H1 (cell line): ENCODE measurements around the gene SRRM4. TPM values are rescaled to one million over a fixed set of nuclear protein-coding genes. Genes with fewer than 3 reads are reported as not detected.

Experiments used
- CTCF ChIA-PET: fragments of 300-600 bp; sonication (Branson Sonifier 250); formaldehyde crosslinking; loops from one replicate; lab custom pipeline; 2021; ENCODE audit not compliant: partially characterized antibody; lab: Charles Lee
- POLR2A ChIA-PET: fragments of 300-600 bp; sonication (Branson Sonifier 250); formaldehyde crosslinking; loops from one replicate; lab custom pipeline; 2021; ENCODE audit warnings: inconsistent platforms; ENCODE audit not compliant: partially characterized antibody; lab: Charles Lee
- DNase-seq, 2 experiments: peaks; one replicate each; pipeline versions ENCODE4 v3.0.0 to v3.0.0-alpha.2; 2010 to 2022; ENCODE audit warnings: low spot score in 2 of 2, low read depth in 1 of 2, mixed read lengths in 1 of 2
- FAIRE-seq: peaks from 2 replicates; lab custom pipeline; 2011; peaks lifted over from hg19 to GRCh38; lab: Jason Lieb, UNC
- H2AFZ ChIP-seq: 2 replicates; pipeline ENCODE4 v1.8.1; 2012; ENCODE audit warnings: low read length, inconsistent platforms
- H2AK5ac ChIP-seq: 2 replicates; pipeline ENCODE4 v1.6.1; 2013; ENCODE audit warnings: low read depth, low read length
- H2BK120ac ChIP-seq: replicated peaks from 2 replicates; pipeline ENCODE3; 2013; ENCODE audit warnings: low read depth, low read length, inconsistent platforms
- H2BK12ac ChIP-seq: 2 replicates; pipeline ENCODE4 v1.6.1; 2013; ENCODE audit warnings: low read depth, low read length
- H2BK15ac ChIP-seq: 2 replicates; pipeline ENCODE4 v1.6.1; 2013; ENCODE audit warnings: low read length
- H2BK20ac ChIP-seq: 2 replicates; pipeline ENCODE4 v1.6.1; 2013; ENCODE audit warnings: low read length
- H2BK5ac ChIP-seq: 2 replicates; pipeline ENCODE4 v1.6.1; 2013; ENCODE audit warnings: low read depth, low read length
- H3K14ac ChIP-seq: 2 replicates; pipeline ENCODE4 v1.6.1; 2013; ENCODE audit warnings: inconsistent platforms; ENCODE audit not compliant: insufficient read length
- H3K18ac ChIP-seq: 2 replicates; pipeline ENCODE4 v1.6.1; 2013; ENCODE audit warnings: low read length; ENCODE audit errors: extremely low read depth
- H3K23ac ChIP-seq: 2 replicates; pipeline ENCODE4 v1.6.1; 2013; ENCODE audit warnings: inconsistent platforms; ENCODE audit not compliant: insufficient read length
- H3K23me2 ChIP-seq: 2 replicates; pipeline ENCODE4 v1.6.1; 2013; ENCODE audit warnings: low read depth, low read length
- H3K27ac ChIP-seq: 2 replicates; pipeline ENCODE4 v1.6.1; 2011; ENCODE audit warnings: low read depth, low read length, inconsistent platforms
- H3K27me3 ChIP-seq, 4 experiments: replicated peaks in 1 of 4; 1 replicate in 1 of 4; 2 replicates in 3 of 4; pipeline versions ENCODE4 v1.6.1 to v1.8.1; 2011 to 2013; ENCODE audit warnings: low read length in 3 of 4, mild to moderate bottlenecking in 3 of 4, inconsistent platforms in 2 of 4, mixed read lengths in 2 of 4, moderate library complexity in 1 of 4; ENCODE audit not compliant: control insufficient read depth in 3 of 4, insufficient read depth in 3 of 4; ENCODE audit errors: extremely low read depth in 1 of 4
- H3K36me3 ChIP-seq, 4 experiments: 2 replicates each; pipeline versions ENCODE4 v1.6.1 to v1.8.1; 2011 to 2013; ENCODE audit warnings: mild to moderate bottlenecking in 4 of 4, low read length in 3 of 4, moderate library complexity in 2 of 4, control low read depth in 1 of 4, inconsistent platforms in 1 of 4; ENCODE audit not compliant: insufficient read depth in 4 of 4, control insufficient read depth in 2 of 4
- H3K4ac ChIP-seq: replicated peaks from 2 replicates; pipeline ENCODE3; 2013; ENCODE audit warnings: low read length, low read depth, mixed read lengths, inconsistent platforms; ENCODE audit not compliant: insufficient read length
- H3K4me1 ChIP-seq, 4 experiments: replicated peaks in 1 of 4; 1 replicate in 1 of 4; 2 replicates in 3 of 4; pipeline versions ENCODE4 v1.6.1 to v1.8.1; 2011 to 2013; ENCODE audit warnings: low read length in 3 of 4, inconsistent platforms in 2 of 4, mixed read lengths in 1 of 4; ENCODE audit not compliant: insufficient read depth in 4 of 4, control insufficient read depth in 3 of 4
- H3K4me2 ChIP-seq, 2 experiments: 2 replicates each; pipeline versions ENCODE4 v1.6.1 to v1.8.1; 2011 to 2013; ENCODE audit warnings: low read depth in 2 of 2, low read length in 2 of 2, control low read depth in 1 of 2, inconsistent platforms in 1 of 2, mild to moderate bottlenecking in 1 of 2; ENCODE audit not compliant: insufficient read depth in 1 of 2
- H3K4me3 ChIP-seq, 4 experiments: fragments of 200-600, 300-600 bp in 1 of 4; sonication (generic), shearing (Covaris generic), sonication (Bioruptor Twin) in 1 of 4; 2 replicates each; pipeline versions ENCODE4 v1.5.1 to v1.8.1; 2011 to 2016; ENCODE audit warnings: low read length in 4 of 4, low read depth in 3 of 4, control low read depth in 2 of 4, inconsistent platforms in 2 of 4, mild to moderate bottlenecking in 2 of 4, mixed read lengths in 1 of 4, moderate library complexity in 1 of 4; ENCODE audit not compliant: insufficient read depth in 2 of 4; ENCODE audit errors: extremely low read depth in 1 of 4
- H3K56ac ChIP-seq: replicated peaks from 2 replicates; pipeline ENCODE3; 2013; ENCODE audit warnings: low read depth, mild to moderate bottlenecking, mixed read lengths, low read length, inconsistent platforms; ENCODE audit not compliant: insufficient read length
- H3K79me1 ChIP-seq: 2 replicates; pipeline ENCODE4 v1.6.1; 2013; ENCODE audit warnings: low read depth, low read length, control low read depth
- H3K79me2 ChIP-seq, 2 experiments: 2 replicates each; pipeline versions ENCODE4 v1.6.1 to v1.8.1; 2012 to 2013; ENCODE audit warnings: low read length in 2 of 2, mild to moderate bottlenecking in 2 of 2, inconsistent platforms in 1 of 2; ENCODE audit not compliant: insufficient read depth in 2 of 2, control insufficient read depth in 1 of 2
- H3K9ac ChIP-seq, 4 experiments: replicated peaks in 1 of 4; 1 replicate in 1 of 4; 2 replicates in 3 of 4; pipeline versions ENCODE4 v1.6.1 to v1.8.1; 2011 to 2013; ENCODE audit warnings: low read depth in 3 of 4, low read length in 3 of 4, control low read depth in 2 of 4, mild to moderate bottlenecking in 2 of 4, moderate library complexity in 2 of 4, inconsistent platforms in 1 of 4; ENCODE audit errors: extremely low read depth in 1 of 4
- H3K9me3 ChIP-seq, 2 experiments: 2 replicates each; pipeline versions ENCODE4 v1.6.1 to v1.8.1; 2012 to 2013; ENCODE audit warnings: mild to moderate bottlenecking in 2 of 2, moderate library complexity in 2 of 2, control low read depth in 1 of 2, inconsistent platforms in 1 of 2, low read depth in 1 of 2, low read length in 1 of 2, mixed read lengths in 1 of 2; ENCODE audit not compliant: insufficient read depth in 2 of 2
- H4K20me1 ChIP-seq, 2 experiments: replicated peaks in 1 of 2; 2 replicates each; pipeline versions ENCODE3 to v1.8.1; 2011 to 2013; ENCODE audit warnings: inconsistent platforms in 2 of 2, low read length in 2 of 2, mild to moderate bottlenecking in 1 of 2; ENCODE audit not compliant: insufficient read depth in 2 of 2, control insufficient read depth in 1 of 2
- H4K5ac ChIP-seq: 2 replicates; pipeline ENCODE4 v1.6.1; 2013; ENCODE audit warnings: low read length, low read depth, mixed read lengths, inconsistent platforms; ENCODE audit not compliant: insufficient read length
- H4K8ac ChIP-seq: 2 replicates; pipeline ENCODE4 v1.8.0; 2013; ENCODE audit warnings: mild to moderate bottlenecking, moderate library complexity, low read length, inconsistent platforms; ENCODE audit not compliant: insufficient read depth; ENCODE audit errors: extremely low read depth
- H4K91ac ChIP-seq: replicated peaks from 2 replicates; pipeline ENCODE3; 2013; ENCODE audit warnings: low read length, mixed read lengths, inconsistent platforms; ENCODE audit not compliant: insufficient read length
- ASH2L ChIP-seq: fragments of 200-600, 300-600 bp; sonication (generic); IDR thresholded peaks from one replicate; pipeline ENCODE4 v1.7.1; 2017; ENCODE audit warnings: low read length
- BCL11A ChIP-seq, 2 experiments: IDR thresholded peaks; one replicate each; pipeline ENCODE4 v1.6.1; 2011; ENCODE audit warnings: low read depth in 2 of 2, low read length in 2 of 2, mild to moderate bottlenecking in 2 of 2
- GABPA ChIP-seq: IDR thresholded peaks from 2 replicates; pipeline ENCODE4 v1.6.1; 2011; ENCODE audit warnings: mild to moderate bottlenecking, low read length, moderate library complexity, borderline replicate concordance; ENCODE audit not compliant: insufficient read depth
- PHF8 ChIP-seq: fragments of 200-600 bp; sonication (generic); conservative IDR thresholded peaks from 2 replicates; pipeline ENCODE4 v1.7.1; 2012; ENCODE audit warnings: low read depth, mild to moderate bottlenecking, inconsistent platforms, low read length, moderate library complexity
- RBBP5 ChIP-seq: IDR thresholded peaks from 2 replicates; pipeline ENCODE4 v1.7.1; 2012; ENCODE audit warnings: low read depth, mild to moderate bottlenecking, inconsistent platforms, low read length, moderate library complexity, borderline replicate concordance
- SIN3A ChIP-seq, 2 experiments: IDR thresholded peaks in 1 of 2; conservative IDR thresholded peaks in 1 of 2; 2 replicates each; pipeline ENCODE4 v1.6.1; 2011 to 2012; ENCODE audit warnings: low read length in 2 of 2, improper control_type of control experiment in 1 of 2, low read depth in 1 of 2, mild to moderate bottlenecking in 1 of 2
- SP1 ChIP-seq: IDR thresholded peaks from 2 replicates; pipeline ENCODE4 v1.6.1; 2011; ENCODE audit warnings: low read depth, low read length
- SP2 ChIP-seq: IDR thresholded peaks from 2 replicates; pipeline ENCODE4 v1.6.1; 2012; ENCODE audit warnings: mild to moderate bottlenecking, low read length, inconsistent platforms
- whole genome bisulfite sequencing, 2 experiments: shearing (Covaris generic) in 1 of 2; methylation state at CpG; one replicate each; pipeline versions ENCODE4 v1.1.6 to v1.1.7; 2013 to 2015; ENCODE audit warnings: low lambda C conversion rate in 2 of 2, mixed read lengths in 2 of 2, inconsistent platforms in 1 of 2, low coverage in 1 of 2, missing lambda C conversion rate in 1 of 2; ENCODE audit not compliant: insufficient replicate concordance in 2 of 2, insufficient coverage in 1 of 2, insufficient read length in 1 of 2; ENCODE audit errors: extremely low coverage in 1 of 2, missing lambda C conversion rate in 1 of 2; 5-methylcytosine and 5-hydroxymethylcytosine counted together
- polyA plus RNA-seq, 7 experiments: library from polyadenylated mRNA; depleted of rRNA in 3 of 7; stranded (reverse) in 5 of 7; unstranded in 2 of 7; fragments of >200 nt in 5 of 7; fragments of 200-250 nt in 2 of 7; gene quantifications; 1 replicate in 5 of 7; 2 replicates in 1 of 7; 4 replicates in 1 of 7; pipeline versions ENCODE4 v1.2.1 to v1.2.3, GENCODE V29; 2011 to 2013; ENCODE audit warnings: missing spikeins in 2 of 7, mixed read lengths in 2 of 7
- total RNA-seq: library from RNA; stranded (reverse); fragmentation: NEBNext Ultra II Directional; extraction: Animal tissue kit (Norgen Biotek cat#: 25700); gene quantifications from 2 replicates; pipeline ENCODE4 v1.2.1, GENCODE V29; 2021
- TF ChIP-seq, protein P1 (sequence below): IDR thresholded peaks from 2 replicates; pipeline ENCODE4 v1.6.1; 2012; ENCODE audit warnings: inconsistent platforms
- TF ChIP-seq, protein P2 (sequence below): IDR thresholded peaks from 2 replicates; pipeline ENCODE4 v1.6.1; 2011; ENCODE audit warnings: low read depth, mild to moderate bottlenecking, low read length; ENCODE audit not compliant: insufficient read depth

Gene SRRM4
- total and polyA plus RNA-seq, 2 of the 8 experiments (the other 6 are each of a cell fraction or from before 2014, with no cell fraction given), result 0.53 to 1.1 TPM

DNA sequence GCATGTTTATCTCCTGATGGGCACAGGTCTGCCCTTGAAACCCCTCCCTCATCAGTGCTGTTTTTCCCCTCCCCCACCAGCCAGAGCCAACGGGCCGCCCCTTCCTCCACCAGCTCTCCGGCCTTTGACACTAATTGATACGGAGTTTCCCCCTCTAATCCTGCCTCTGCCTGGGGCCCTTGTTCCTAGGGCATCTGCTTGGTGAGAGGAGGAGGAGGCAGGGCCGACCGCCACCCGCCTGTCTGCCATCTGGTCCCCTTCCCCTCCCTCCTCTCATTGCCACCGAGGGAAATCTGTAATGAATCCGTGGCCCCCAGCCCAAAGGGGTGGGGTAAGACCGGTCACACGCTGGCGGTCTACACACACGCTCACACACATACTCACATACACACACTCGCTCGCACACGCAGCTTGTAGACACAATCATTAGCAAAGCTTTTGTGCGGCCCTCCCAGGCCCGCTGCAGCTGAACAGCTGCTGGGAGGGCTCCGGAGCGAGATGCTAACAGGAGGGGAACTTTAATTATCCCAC is 27.4 kb downstream of the SRRM4 start:
- H3K27ac ChIP-seq, result no peak overlapping the region
- CTCF ChIA-PET, result interaction anchor here (0.8 to 1.0 kb wide), 2 partner anchors 28 to 405 kb away, joined by 3 read pairs; no protein-coding TSS in a partner anchor
- peak; percentile 56; the same call in 1 of the 2 replicates for TF ChIP-seq RBBP5
- no peak for TF ChIP-seq GABPA
- TF ChIP-seq SIN3A (conservative IDR thresholded peaks at IDR 0.05 in 1 of 2, IDR thresholded peaks at IDR 0.05 in 1 of 2; ENCODE audit: low read depth in 1 of 2, low read length in 2 of 2), result no peak
- no peak for TF ChIP-seq PHF8
- TF ChIP-seq, protein P1, sequence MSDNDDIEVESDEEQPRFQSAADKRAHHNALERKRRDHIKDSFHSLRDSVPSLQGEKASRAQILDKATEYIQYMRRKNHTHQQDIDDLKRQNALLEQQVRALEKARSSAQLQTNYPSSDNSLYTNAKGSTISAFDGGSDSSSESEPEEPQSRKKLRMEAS, result 0 out of 2 replicates have a peak, but pooled peaks have one; percentile 6
- TF ChIP-seq, protein P2, sequence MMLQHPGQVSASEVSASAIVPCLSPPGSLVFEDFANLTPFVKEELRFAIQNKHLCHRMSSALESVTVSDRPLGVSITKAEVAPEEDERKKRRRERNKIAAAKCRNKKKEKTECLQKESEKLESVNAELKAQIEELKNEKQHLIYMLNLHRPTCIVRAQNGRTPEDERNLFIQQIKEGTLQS, result no peak
- no peak for TF ChIP-seq BCL11A (IDR thresholded peaks at IDR 0.05; ENCODE audit: low read depth in 2 of 2, low read length in 2 of 2)
- no peak for TF ChIP-seq SP2
- peak; percentile 61 for TF ChIP-seq ASH2L
- no peak for TF ChIP-seq SP1
- peaks cover 15 to 34% (median 26%) of the 10 kb centered on the region in 4 experiments for H3K4me1 ChIP-seq
- H2BK20ac ChIP-seq, result 0 out of 2 replicates have a peak overlapping the region, but pooled peaks have one; percentile 19
- peak overlapping the region; percentile 14; the same call in 1 of the 2 replicates for H2BK15ac ChIP-seq
- peak overlapping the region; percentile 44 for H4K91ac ChIP-seq
- peak overlapping the region; percentile 29 for H3K4ac ChIP-seq
- H3K79me1 ChIP-seq, result no peaks in the 10 kb centered on the region
- H2BK120ac ChIP-seq, result peak overlapping the region; percentile 67
- H3K79me2 ChIP-seq, result no peaks in the 10 kb centered on the region
- no peaks in the 10 kb centered on the region for H3K36me3 ChIP-seq
- FAIRE-seq (no peak), DNase-seq (peak in 1 of 2 experiments; percentile 52)
- no peaks in the 10 kb centered on the region for H3K9me3 ChIP-seq
- H3K9ac ChIP-seq, result peak overlapping the region in 1 of 4 experiments; percentile 14; a peak in 2 of 7 replicates
- no peaks in the 10 kb centered on the region; the same call in 1 of the 2 replicates for H3K23me2 ChIP-seq
- H2AK5ac ChIP-seq, result no peak overlapping the region
- peak overlapping the region; percentile 18 for H4K5ac ChIP-seq
- H3K23ac ChIP-seq, result no peak overlapping the region
- peak overlapping the region; percentile 54 to 62 for H3K4me2 ChIP-seq
- POLR2A ChIA-PET, result interaction anchor here (1.1 to 1.4 kb wide), 2 partner anchors 27 to 40 kb away, joined by 3 to 5 read pairs; partner anchors contain the start of gene SRRM4
- no peaks in the 10 kb centered on the region for H3K27me3 ChIP-seq
- H3K14ac ChIP-seq, result no peak overlapping the region
- peak overlapping the region; percentile 66 for H3K18ac ChIP-seq
- peak overlapping the region in 3 of 4 experiments; percentile 7 to 43 (median 12); a peak in 5 of 8 replicates for H3K4me3 ChIP-seq
- peak overlapping the region; percentile 63; the same call in 1 of the 2 replicates for H4K8ac ChIP-seq
- H3K56ac ChIP-seq, result no peak overlapping the region
- 44% methylated on average over 17 of the region's 20 CpGs; no CpG with 5 or more reads in 1 of the 2 experiments for WGBS, 2 experiments
- H2AFZ ChIP-seq, result peak overlapping the region; percentile 49; the same call in 1 of the 2 replicates
- H2BK5ac ChIP-seq, result no peak overlapping the region; the same call in 1 of the 2 replicates
- no peak overlapping the region; the same call in 1 of the 2 replicates for H2BK12ac ChIP-seq
- H4K20me1 ChIP-seq, result no peaks in the 10 kb centered on the region
